IMR-90 (cell line): ENCODE data around the gene PAK1IP1. TPM values are rescaled to one million over a fixed set of nuclear protein-coding genes. Genes with fewer than 3 reads are reported as not detected.

Source experiments
- ATAC-seq: fragments of 200-7000 bp; cut with Tn5 transposase; 2 replicates; pipeline ENCODE4 v1.9.1; 2020; ENCODE audit warnings: low read depth, mild to moderate bottlenecking, moderate library complexity
- BruUV-seq: library from RNA; stranded (reverse); fragments of 400-500 nt; replicated peaks from 2 replicates; lab custom pipeline; 2021; lab: Mats Ljungman, UMichigan
- CTCF ChIA-PET: fragments of 300-600 bp; formaldehyde crosslinking; extraction: SDS; loops from one replicate; lab custom pipeline; 2021; ENCODE audit warnings: antibody characterized with exemption; lab: Yijun Ruan, JAX
- POLR2A ChIA-PET: fragments of 300-600 bp; sonication (Branson Sonifier 250); formaldehyde crosslinking; loops from one replicate; lab custom pipeline; 2022; ENCODE audit warnings: antibody characterized with exemption; ENCODE audit not compliant: unreplicated experiment; lab: Charles Lee
- DNase-seq: peaks from one replicate; pipeline ENCODE4 v3.0.0; 2013
- H2AFZ ChIP-seq: replicated peaks from 2 replicates; pipeline ENCODE3; 2013; ENCODE audit warnings: low read length, mild to moderate bottlenecking; ENCODE audit not compliant: poor library complexity
- H2AK5ac ChIP-seq: 2 replicates; pipeline ENCODE4 v1.6.1; 2013; ENCODE audit warnings: low read depth, low read length, inconsistent platforms
- H2AK9ac ChIP-seq: replicated peaks from 2 replicates; pipeline ENCODE3; 2013; ENCODE audit warnings: mild to moderate bottlenecking, low read depth, low read length, moderate library complexity; ENCODE audit not compliant: poor library complexity
- H2BK120ac ChIP-seq: 2 replicates; pipeline ENCODE4 v1.6.1; 2013; ENCODE audit warnings: low read depth, low read length, inconsistent platforms
- H2BK15ac ChIP-seq: 3 replicates; pipeline ENCODE4 v1.6.1; 2013; ENCODE audit warnings: low read depth, low read length, inconsistent platforms
- H2BK20ac ChIP-seq: 2 replicates; pipeline ENCODE4 v1.6.1; 2013; ENCODE audit warnings: low read depth, mild to moderate bottlenecking, inconsistent platforms, low read length, moderate library complexity
- H2BK5ac ChIP-seq: 2 replicates; pipeline ENCODE4 v1.6.1; 2013; ENCODE audit warnings: mild to moderate bottlenecking, low read depth, low read length, inconsistent platforms; ENCODE audit not compliant: poor library complexity, severe bottlenecking
- H3K14ac ChIP-seq: replicated peaks from 2 replicates; pipeline ENCODE4 v1.6.1; 2013; ENCODE audit warnings: low read depth, low read length, inconsistent platforms
- H3K18ac ChIP-seq: 2 replicates; pipeline ENCODE4 v1.6.1; 2013; ENCODE audit warnings: low read depth, low read length, control low read depth
- H3K23ac ChIP-seq: 2 replicates; pipeline ENCODE4 v1.6.1; 2013; ENCODE audit warnings: low read depth, low read length, inconsistent platforms
- H3K27ac ChIP-seq: 2 replicates; pipeline ENCODE4 v1.5.1; 2013; ENCODE audit warnings: mild to moderate bottlenecking, control low read depth, low read length; ENCODE audit not compliant: insufficient read depth
- H3K27me3 ChIP-seq: 2 replicates; pipeline ENCODE4 v1.6.1; 2013; ENCODE audit warnings: low read length; ENCODE audit not compliant: control insufficient read depth, insufficient read depth
- H3K36me3 ChIP-seq: 2 replicates; pipeline ENCODE4 v1.6.1; 2013; ENCODE audit warnings: low read length, mixed read lengths; ENCODE audit not compliant: control insufficient read depth, insufficient read depth
- H3K4ac ChIP-seq: 2 replicates; pipeline ENCODE4 v1.6.1; 2013; ENCODE audit warnings: low read depth, low read length, inconsistent platforms
- H3K4me1 ChIP-seq: 2 replicates; pipeline ENCODE4 v1.6.1; 2013; ENCODE audit warnings: low read length, mixed read lengths; ENCODE audit not compliant: control insufficient read depth, insufficient read depth
- H3K4me2 ChIP-seq: 2 replicates; pipeline ENCODE4 v1.6.1; 2013; ENCODE audit warnings: low read depth, mild to moderate bottlenecking, control low read depth, low read length, moderate library complexity
- H3K4me3 ChIP-seq: 2 replicates; pipeline ENCODE4 v1.5.1; 2013; ENCODE audit warnings: low read depth, mild to moderate bottlenecking, control low read depth, low read length, moderate library complexity; ENCODE audit not compliant: insufficient read depth
- H3K56ac ChIP-seq: 2 replicates; pipeline ENCODE4 v1.6.1; 2013; ENCODE audit warnings: low read length, inconsistent platforms; ENCODE audit not compliant: insufficient read depth; ENCODE audit errors: extremely low read depth
- H3K79me1 ChIP-seq, 2 experiments: 2 replicates each; pipeline ENCODE4 v1.6.1; 2013; ENCODE audit warnings: low read length in 2 of 2, inconsistent platforms in 1 of 2, low read depth in 1 of 2
- H3K9ac ChIP-seq: 2 replicates; pipeline ENCODE4 v1.6.1; 2013; ENCODE audit warnings: low read depth, low read length, control low read depth
- H3K9me1 ChIP-seq: 2 replicates; pipeline ENCODE4 v1.6.1; 2013; ENCODE audit warnings: low read length, inconsistent platforms; ENCODE audit not compliant: insufficient read depth
- H3K9me3 ChIP-seq: 2 replicates; pipeline ENCODE4 v1.6.1; 2013; ENCODE audit warnings: low read length; ENCODE audit not compliant: control insufficient read depth, insufficient read depth
- H4K20me1 ChIP-seq: 2 replicates; pipeline ENCODE4 v1.6.1; 2013; ENCODE audit warnings: low read length, inconsistent platforms; ENCODE audit not compliant: insufficient read depth
- H4K5ac ChIP-seq: 2 replicates; pipeline ENCODE4 v1.6.1; 2013; ENCODE audit warnings: mild to moderate bottlenecking, low read depth, low read length, control low read depth
- H4K8ac ChIP-seq, 2 experiments: 2 replicates each; pipeline ENCODE4 v1.6.1; 2013; ENCODE audit warnings: low read depth in 2 of 2, low read length in 2 of 2, control low read depth in 1 of 2, inconsistent platforms in 1 of 2
- H4K91ac ChIP-seq: 2 replicates; pipeline ENCODE4 v1.6.1; 2013; ENCODE audit warnings: low read depth, low read length, inconsistent platforms; ENCODE audit not compliant: insufficient read depth
- BHLHE40 ChIP-seq: fragments of 150-350 bp; IDR thresholded peaks from 2 replicates; pipeline ENCODE4 v1.6.1; 2016; ENCODE audit warnings: mild to moderate bottlenecking, low read depth, low read length
- CEBPB ChIP-seq: IDR thresholded peaks from 2 replicates; pipeline ENCODE4 v1.6.1; 2012; ENCODE audit warnings: low read depth, low read length, improper control_type of control experiment
- CHD1 ChIP-seq: IDR thresholded peaks from 2 replicates; pipeline ENCODE4 v1.6.1; 2012; ENCODE audit warnings: low read depth, low read length, improper control_type of control experiment
- FOS ChIP-seq: fragments of 150-350 bp; IDR thresholded peaks from 2 replicates; pipeline ENCODE4 v1.6.1; 2016; ENCODE audit warnings: low read depth, low read length
- MAFK ChIP-seq: IDR thresholded peaks from 2 replicates; pipeline ENCODE4 v1.6.1; 2012; ENCODE audit warnings: low read depth, low read length, improper control_type of control experiment
- MAZ ChIP-seq: IDR thresholded peaks from 2 replicates; pipeline ENCODE4 v1.6.1; 2012; ENCODE audit warnings: low read depth, mild to moderate bottlenecking, low read length, improper control_type of control experiment, moderate library complexity, borderline replicate concordance
- MXI1 ChIP-seq: IDR thresholded peaks from 2 replicates; pipeline ENCODE4 v1.6.1; 2012; ENCODE audit warnings: low read depth, mild to moderate bottlenecking, low read length, moderate library complexity, borderline replicate concordance
- NFE2L2 ChIP-seq: fragments of 150-350 bp; IDR thresholded peaks from 2 replicates; pipeline ENCODE4 v1.6.1; 2016; ENCODE audit warnings: low read depth, mild to moderate bottlenecking, low read length
- POLR2A ChIP-seq: IDR thresholded peaks from 2 replicates; pipeline ENCODE4 v1.6.1; 2012; ENCODE audit warnings: mild to moderate bottlenecking, low read depth, low read length
- RAD21 ChIP-seq: IDR thresholded peaks from 2 replicates; pipeline ENCODE4 v1.6.1; 2012; ENCODE audit warnings: low read length, improper control_type of control experiment
- RCOR1 ChIP-seq: IDR thresholded peaks from 2 replicates; pipeline ENCODE4 v1.6.1; 2012; ENCODE audit warnings: mild to moderate bottlenecking, low read length, improper control_type of control experiment; ENCODE audit not compliant: insufficient replicate concordance
- RFX5 ChIP-seq: IDR thresholded peaks from 2 replicates; pipeline ENCODE4 v1.8.0; 2012; ENCODE audit warnings: low read depth, mild to moderate bottlenecking, low read length, moderate library complexity
- SMC3 ChIP-seq: fragments of 150-350 bp; IDR thresholded peaks from 2 replicates; pipeline ENCODE4 v1.6.1; 2016; ENCODE audit warnings: low read depth, mild to moderate bottlenecking, antibody characterized with exemption, low read length, moderate library complexity
- WGBS, 2 experiments: methylation state at CpG; one replicate each; pipeline versions ENCODE4 v1.1.5 to v1.1.7; 2013; ENCODE audit warnings: missing lambda C conversion rate in 2 of 2; ENCODE audit not compliant: insufficient read length in 1 of 2; ENCODE audit errors: extremely low coverage in 2 of 2; 5-methylcytosine and 5-hydroxymethylcytosine counted together
- dilution Hi-C: fragments of 300-500 bp; cut with HindIII; formaldehyde crosslinking; loops from one replicate; pipeline ENCODE4 v1.14.3; 2018; ENCODE audit warnings: low sequenced_read_pairs; ENCODE audit not compliant: unreplicated experiment
- in situ Hi-C: fragments of 300-500 bp; cut with MboI; formaldehyde crosslinking; loops from 3 replicates; pipeline ENCODE4 v1.14.3; 2019; ENCODE audit warnings: low sequenced_read_pairs, inconsistent platforms, mixed read lengths
- intact Hi-C: fragments of 100-400 bp; cut with micrococcal nuclease; formaldehyde crosslinking; loops from 2 replicates; pipeline ENCODE4 v1.10.0; 2022
- polyA plus RNA-seq, 3 experiments: library from polyadenylated mRNA; depleted of rRNA; stranded (reverse); fragments of >200 nt; gene quantifications; 2 replicates each; pipeline ENCODE4 v1.2.3, GENCODE V29; 2012; ENCODE audit warnings: low replicate concordance in 1 of 3
- total RNA-seq: library from RNA; depleted of rRNA; stranded (reverse); fragments of >200 nt; gene quantifications from 2 replicates; pipeline ENCODE4 v1.2.3, GENCODE V29; 2012
- TF ChIP-seq, protein P1 (sequence below): conservative IDR thresholded peaks from 2 replicates; pipeline ENCODE4 v1.5.1; 2012; ENCODE audit warnings: mild to moderate bottlenecking, low read depth, low read length, improper control_type of control experiment
- TF ChIP-seq, protein P2 (sequence below): fragments of 150-350 bp; IDR thresholded peaks from 2 replicates; pipeline ENCODE4 v1.6.1; 2017; ENCODE audit warnings: mild to moderate bottlenecking, antibody characterized with exemption, low read length, low read depth
- TF ChIP-seq, protein P3 (sequence below): fragments of 150-350 bp; IDR thresholded peaks from 2 replicates; pipeline ENCODE4 v1.6.1; 2016; ENCODE audit warnings: low read depth, mild to moderate bottlenecking, low read length, moderate library complexity, borderline replicate concordance

PAK1IP1 gene
- total and polyA plus RNA-seq, 2 of the 4 experiments (the other 2 are of a cell fraction) = 16.9 to 22.9 TPM

DNA sequence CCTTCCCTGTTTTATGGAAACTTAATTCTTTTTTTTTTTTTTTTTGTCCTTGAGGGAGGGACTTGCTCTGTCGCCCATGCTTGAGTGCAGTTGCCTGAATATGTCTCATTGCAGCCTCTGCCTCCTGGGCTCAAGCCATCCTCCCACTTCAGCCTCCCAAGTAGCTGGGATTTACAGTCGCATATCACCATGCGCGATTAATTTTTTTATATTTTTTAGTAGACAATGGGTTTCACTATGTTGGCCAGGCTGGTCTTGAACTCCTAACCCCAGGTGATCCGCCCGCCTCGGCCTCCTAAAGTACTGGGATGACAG, 28.8 kb downstream of the PAK1IP1 start:
- Histone ChIP-seq H2BK5ac (peak overlapping the region; percentile 78), H3K79me1 (peaks cover 31 to 62% of the 10 kb centered on the region in 2 experiments), H3K18ac (peak overlapping the region; percentile 77), H3K9me1 (peaks cover 13% of the 10 kb centered on the region), H2BK20ac (no peak overlapping the region), H3K4me3 (peak overlapping the region; percentile 91), H3K4ac (peak overlapping the region; percentile 81), H3K9ac (peak overlapping the region; percentile 97), H3K14ac (peak overlapping the region; percentile 89), H4K8ac (peak overlapping the region; percentile 83 to 86), H4K5ac (peak overlapping the region; percentile 47), H3K23ac (peak overlapping the region; percentile 99), H3K27ac (peak overlapping the region; percentile 91), H2BK120ac (peak overlapping the region; percentile 31; the same call in 1 of the 2 replicates), H2AK9ac (peak overlapping the region; percentile 87), H3K9me3 (peaks cover 3% of the 10 kb centered on the region), H4K91ac (peak overlapping the region; percentile 78), H3K36me3 (peaks cover 23% of the 10 kb centered on the region), H2AFZ (peak overlapping the region; percentile 90), H3K4me2 (peak overlapping the region; percentile 76), H3K56ac (peak overlapping the region; percentile 94), H4K20me1 (peaks cover 7% of the 10 kb centered on the region; the same call in 1 of the 2 replicates), H2BK15ac (no peak overlapping the region; the same call in 2 of the 3 replicates), H2AK5ac (peak overlapping the region; percentile 63; the same call in 1 of the 2 replicates), H3K4me1 (peaks cover 6% of the 10 kb centered on the region), H3K27me3 (no peaks in the 10 kb centered on the region)
- POLR2A ChIA-PET = no interaction called here
- CTCF ChIA-PET = interaction anchor here (0.9 to 1.4 kb wide), 2 partner anchors 11 to 219 kb away, joined by 3 read pairs; no protein-coding TSS in a partner anchor
- WGBS, 2 experiments = 22% methylated on average over 3 of the region's 7 CpGs; no CpG with 5 or more reads in 1 of the 2 experiments
- in situ Hi-C loops (no loop called here), intact Hi-C loops (loop anchor here (1.0 to 5.0 kb wide), 3 partner anchors 24 to 79 kb away; partner anchors contain the start of genes C6orf52, PAK1IP1 and TMEM14B), dilution Hi-C loops (no loop called here)
- DNase-seq (peak; percentile 9), ATAC-seq (no peak)
- TF ChIP-seq MXI1 (no peak), NFE2L2 (no peak), MAFK (no peak), BHLHE40 (no peak), MAZ (no peak), CHD1 (no peak), RAD21 (no peak), FOS (no peak), SMC3 (no peak), RCOR1 (no peak), CEBPB (no peak), POLR2A (no peak), RFX5 (no peak)
- TF ChIP-seq, protein P1, sequence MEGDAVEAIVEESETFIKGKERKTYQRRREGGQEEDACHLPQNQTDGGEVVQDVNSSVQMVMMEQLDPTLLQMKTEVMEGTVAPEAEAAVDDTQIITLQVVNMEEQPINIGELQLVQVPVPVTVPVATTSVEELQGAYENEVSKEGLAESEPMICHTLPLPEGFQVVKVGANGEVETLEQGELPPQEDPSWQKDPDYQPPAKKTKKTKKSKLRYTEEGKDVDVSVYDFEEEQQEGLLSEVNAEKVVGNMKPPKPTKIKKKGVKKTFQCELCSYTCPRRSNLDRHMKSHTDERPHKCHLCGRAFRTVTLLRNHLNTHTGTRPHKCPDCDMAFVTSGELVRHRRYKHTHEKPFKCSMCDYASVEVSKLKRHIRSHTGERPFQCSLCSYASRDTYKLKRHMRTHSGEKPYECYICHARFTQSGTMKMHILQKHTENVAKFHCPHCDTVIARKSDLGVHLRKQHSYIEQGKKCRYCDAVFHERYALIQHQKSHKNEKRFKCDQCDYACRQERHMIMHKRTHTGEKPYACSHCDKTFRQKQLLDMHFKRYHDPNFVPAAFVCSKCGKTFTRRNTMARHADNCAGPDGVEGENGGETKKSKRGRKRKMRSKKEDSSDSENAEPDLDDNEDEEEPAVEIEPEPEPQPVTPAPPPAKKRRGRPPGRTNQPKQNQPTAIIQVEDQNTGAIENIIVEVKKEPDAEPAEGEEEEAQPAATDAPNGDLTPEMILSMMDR = no peak
- TF ChIP-seq, protein P2, sequence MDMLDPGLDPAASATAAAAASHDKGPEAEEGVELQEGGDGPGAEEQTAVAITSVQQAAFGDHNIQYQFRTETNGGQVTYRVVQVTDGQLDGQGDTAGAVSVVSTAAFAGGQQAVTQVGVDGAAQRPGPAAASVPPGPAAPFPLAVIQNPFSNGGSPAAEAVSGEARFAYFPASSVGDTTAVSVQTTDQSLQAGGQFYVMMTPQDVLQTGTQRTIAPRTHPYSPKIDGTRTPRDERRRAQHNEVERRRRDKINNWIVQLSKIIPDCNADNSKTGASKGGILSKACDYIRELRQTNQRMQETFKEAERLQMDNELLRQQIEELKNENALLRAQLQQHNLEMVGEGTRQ = no peak
- TF ChIP-seq, protein P3, sequence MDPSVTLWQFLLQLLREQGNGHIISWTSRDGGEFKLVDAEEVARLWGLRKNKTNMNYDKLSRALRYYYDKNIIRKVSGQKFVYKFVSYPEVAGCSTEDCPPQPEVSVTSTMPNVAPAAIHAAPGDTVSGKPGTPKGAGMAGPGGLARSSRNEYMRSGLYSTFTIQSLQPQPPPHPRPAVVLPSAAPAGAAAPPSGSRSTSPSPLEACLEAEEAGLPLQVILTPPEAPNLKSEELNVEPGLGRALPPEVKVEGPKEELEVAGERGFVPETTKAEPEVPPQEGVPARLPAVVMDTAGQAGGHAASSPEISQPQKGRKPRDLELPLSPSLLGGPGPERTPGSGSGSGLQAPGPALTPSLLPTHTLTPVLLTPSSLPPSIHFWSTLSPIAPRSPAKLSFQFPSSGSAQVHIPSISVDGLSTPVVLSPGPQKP = no peak
- BruUV-seq = TSS peak; percentile 82
